Measurements from ENCODE around the gene AQP6.

DNA sequence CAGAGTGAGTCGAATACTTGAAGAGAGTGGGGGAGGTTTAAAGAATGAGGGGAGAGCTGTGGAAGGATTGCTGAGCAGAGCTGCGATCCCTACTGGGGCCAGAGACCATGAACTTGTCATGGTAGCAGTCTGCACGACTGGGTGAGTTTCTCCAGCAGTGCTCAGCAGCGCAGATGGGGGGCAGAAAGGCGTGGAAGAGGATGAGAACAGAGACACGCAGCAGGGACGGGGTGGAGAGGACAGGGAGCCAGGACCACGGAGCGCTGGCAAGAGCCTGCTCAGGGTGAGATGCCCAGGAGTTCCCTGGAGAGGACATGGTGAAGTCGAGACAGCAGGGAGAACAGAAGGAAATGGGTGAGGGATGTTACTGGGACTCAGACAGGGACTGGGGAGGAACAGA lies 2.1 kb upstream of the AQP6 start:
- no peak for TF ChIP-seq ZFP30 (CRISPR knock-in tag; IDR thresholded peaks at IDR 0.05)
- TF ChIP-seq ZFP3 (CRISPR knock-in tag; IDR thresholded peaks at IDR 0.05), result no peak
- TF ChIP-seq ARNTL (CRISPR knock-in tag; IDR thresholded peaks at IDR 0.05; ENCODE audit: borderline replicate concordance, low read depth), result no peak
- TF ChIP-seq, protein P1, sequence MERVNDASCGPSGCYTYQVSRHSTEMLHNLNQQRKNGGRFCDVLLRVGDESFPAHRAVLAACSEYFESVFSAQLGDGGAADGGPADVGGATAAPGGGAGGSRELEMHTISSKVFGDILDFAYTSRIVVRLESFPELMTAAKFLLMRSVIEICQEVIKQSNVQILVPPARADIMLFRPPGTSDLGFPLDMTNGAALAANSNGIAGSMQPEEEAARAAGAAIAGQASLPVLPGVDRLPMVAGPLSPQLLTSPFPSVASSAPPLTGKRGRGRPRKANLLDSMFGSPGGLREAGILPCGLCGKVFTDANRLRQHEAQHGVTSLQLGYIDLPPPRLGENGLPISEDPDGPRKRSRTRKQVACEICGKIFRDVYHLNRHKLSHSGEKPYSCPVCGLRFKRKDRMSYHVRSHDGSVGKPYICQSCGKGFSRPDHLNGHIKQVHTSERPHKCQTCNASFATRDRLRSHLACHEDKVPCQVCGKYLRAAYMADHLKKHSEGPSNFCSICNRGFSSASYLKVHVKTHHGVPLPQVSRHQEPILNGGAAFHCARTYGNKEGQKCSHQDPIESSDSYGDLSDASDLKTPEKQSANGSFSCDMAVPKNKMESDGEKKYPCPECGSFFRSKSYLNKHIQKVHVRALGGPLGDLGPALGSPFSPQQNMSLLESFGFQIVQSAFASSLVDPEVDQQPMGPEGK (CRISPR knock-in tag; IDR thresholded peaks at IDR 0.05; ENCODE audit: borderline replicate concordance), result no peak
- TF ChIP-seq, protein P2, sequence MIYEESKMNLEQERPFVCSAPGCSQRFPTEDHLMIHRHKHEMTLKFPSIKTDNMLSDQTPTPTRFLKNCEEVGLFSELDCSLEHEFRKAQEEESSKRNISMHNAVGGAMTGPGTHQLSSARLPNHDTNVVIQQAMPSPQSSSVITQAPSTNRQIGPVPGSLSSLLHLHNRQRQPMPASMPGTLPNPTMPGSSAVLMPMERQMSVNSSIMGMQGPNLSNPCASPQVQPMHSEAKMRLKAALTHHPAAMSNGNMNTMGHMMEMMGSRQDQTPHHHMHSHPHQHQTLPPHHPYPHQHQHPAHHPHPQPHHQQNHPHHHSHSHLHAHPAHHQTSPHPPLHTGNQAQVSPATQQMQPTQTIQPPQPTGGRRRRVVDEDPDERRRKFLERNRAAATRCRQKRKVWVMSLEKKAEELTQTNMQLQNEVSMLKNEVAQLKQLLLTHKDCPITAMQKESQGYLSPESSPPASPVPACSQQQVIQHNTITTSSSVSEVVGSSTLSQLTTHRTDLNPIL (CRISPR knock-in tag; IDR thresholded peaks at IDR 0.05; ENCODE audit: low read depth), result no peak
- no peak for TF ChIP-seq TCF4 (CRISPR knock-in tag; IDR thresholded peaks at IDR 0.05; ENCODE audit: borderline replicate concordance)
- TF ChIP-seq, protein P3, sequence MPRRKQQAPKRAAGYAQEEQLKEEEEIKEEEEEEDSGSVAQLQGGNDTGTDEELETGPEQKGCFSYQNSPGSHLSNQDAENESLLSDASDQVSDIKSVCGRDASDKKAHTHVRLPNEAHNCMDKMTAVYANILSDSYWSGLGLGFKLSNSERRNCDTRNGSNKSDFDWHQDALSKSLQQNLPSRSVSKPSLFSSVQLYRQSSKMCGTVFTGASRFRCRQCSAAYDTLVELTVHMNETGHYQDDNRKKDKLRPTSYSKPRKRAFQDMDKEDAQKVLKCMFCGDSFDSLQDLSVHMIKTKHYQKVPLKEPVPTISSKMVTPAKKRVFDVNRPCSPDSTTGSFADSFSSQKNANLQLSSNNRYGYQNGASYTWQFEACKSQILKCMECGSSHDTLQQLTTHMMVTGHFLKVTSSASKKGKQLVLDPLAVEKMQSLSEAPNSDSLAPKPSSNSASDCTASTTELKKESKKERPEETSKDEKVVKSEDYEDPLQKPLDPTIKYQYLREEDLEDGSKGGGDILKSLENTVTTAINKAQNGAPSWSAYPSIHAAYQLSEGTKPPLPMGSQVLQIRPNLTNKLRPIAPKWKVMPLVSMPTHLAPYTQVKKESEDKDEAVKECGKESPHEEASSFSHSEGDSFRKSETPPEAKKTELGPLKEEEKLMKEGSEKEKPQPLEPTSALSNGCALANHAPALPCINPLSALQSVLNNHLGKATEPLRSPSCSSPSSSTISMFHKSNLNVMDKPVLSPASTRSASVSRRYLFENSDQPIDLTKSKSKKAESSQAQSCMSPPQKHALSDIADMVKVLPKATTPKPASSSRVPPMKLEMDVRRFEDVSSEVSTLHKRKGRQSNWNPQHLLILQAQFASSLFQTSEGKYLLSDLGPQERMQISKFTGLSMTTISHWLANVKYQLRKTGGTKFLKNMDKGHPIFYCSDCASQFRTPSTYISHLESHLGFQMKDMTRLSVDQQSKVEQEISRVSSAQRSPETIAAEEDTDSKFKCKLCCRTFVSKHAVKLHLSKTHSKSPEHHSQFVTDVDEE (CRISPR knock-in tag; IDR thresholded peaks at IDR 0.05), result no peak
- TF ChIP-seq ESRRG (CRISPR knock-in tag; IDR thresholded peaks at IDR 0.05), result no peak
- no peak for TF ChIP-seq BACH2 (CRISPR knock-in tag; IDR thresholded peaks at IDR 0.05; ENCODE audit: borderline replicate concordance)
- no peak for TF ChIP-seq ZC3H10 (CRISPR knock-in tag; IDR thresholded peaks at IDR 0.05)
- no peak for TF ChIP-seq CSDC2 (CRISPR knock-in tag; IDR thresholded peaks at IDR 0.05)
- TF ChIP-seq ISL1 (CRISPR knock-in tag; IDR thresholded peaks at IDR 0.05), result no peak
- no peak for TF ChIP-seq SNAI2 (CRISPR knock-in tag; IDR thresholded peaks at IDR 0.05)
- TF ChIP-seq ZNF8 (CRISPR knock-in tag; IDR thresholded peaks at IDR 0.05), result no peak
